ENCODE results near the gene CKAP4.

Gene CKAP4

DNA sequence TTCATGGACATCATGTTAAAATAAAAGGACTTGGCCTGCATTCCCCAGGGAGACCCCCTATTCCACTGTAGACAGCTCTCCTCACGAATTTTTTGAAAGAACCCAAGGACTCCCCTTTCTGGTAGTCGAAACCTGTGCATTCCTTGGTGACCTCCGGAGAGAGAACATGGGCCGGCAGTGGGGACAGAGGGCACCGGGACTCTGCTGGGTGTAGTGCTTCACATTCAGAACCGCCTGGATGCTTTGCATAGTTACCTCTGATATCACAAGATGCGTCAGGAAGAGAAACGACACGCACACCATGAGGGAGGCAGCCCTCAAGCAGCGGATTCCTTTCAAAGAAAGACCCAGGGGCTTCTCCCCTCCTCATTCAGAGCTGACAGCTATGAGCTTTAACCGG, 9.7 kb downstream of the CKAP4 start:
- H3K4me3 ChIP-seq (ENCODE audit: low read depth, low read length) = no peak overlapping the region
- TF ChIP-seq, protein P1, sequence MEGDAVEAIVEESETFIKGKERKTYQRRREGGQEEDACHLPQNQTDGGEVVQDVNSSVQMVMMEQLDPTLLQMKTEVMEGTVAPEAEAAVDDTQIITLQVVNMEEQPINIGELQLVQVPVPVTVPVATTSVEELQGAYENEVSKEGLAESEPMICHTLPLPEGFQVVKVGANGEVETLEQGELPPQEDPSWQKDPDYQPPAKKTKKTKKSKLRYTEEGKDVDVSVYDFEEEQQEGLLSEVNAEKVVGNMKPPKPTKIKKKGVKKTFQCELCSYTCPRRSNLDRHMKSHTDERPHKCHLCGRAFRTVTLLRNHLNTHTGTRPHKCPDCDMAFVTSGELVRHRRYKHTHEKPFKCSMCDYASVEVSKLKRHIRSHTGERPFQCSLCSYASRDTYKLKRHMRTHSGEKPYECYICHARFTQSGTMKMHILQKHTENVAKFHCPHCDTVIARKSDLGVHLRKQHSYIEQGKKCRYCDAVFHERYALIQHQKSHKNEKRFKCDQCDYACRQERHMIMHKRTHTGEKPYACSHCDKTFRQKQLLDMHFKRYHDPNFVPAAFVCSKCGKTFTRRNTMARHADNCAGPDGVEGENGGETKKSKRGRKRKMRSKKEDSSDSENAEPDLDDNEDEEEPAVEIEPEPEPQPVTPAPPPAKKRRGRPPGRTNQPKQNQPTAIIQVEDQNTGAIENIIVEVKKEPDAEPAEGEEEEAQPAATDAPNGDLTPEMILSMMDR (IDR thresholded peaks at IDR 0.05; ENCODE audit: low read depth, low read length) = no peak

DNA sequence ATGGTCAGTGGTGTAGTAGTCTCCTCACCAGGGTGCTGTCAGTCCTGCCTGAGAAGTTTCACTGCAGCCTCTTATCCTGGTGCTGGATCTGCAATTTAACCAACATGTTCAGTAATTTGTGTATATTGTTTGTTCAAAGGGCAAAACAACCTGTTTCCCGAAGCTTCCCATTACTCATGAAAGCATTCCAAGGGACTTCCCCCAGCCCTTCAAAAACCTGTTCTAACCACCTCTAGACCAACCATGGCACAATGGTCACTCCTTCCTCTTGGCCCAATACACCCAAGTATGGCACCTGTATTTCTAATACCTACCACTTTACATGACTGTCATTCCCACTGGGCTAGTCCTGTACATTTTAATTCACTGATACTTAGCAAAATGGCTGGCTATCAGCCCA, 12.1 kb downstream of the CKAP4 start:
- no peak overlapping the region for H3K4me3 ChIP-seq (ENCODE audit: low read depth, low read length)
- TF ChIP-seq, protein P1 (IDR thresholded peaks at IDR 0.05; ENCODE audit: low read depth, low read length) = no peak

DNA sequence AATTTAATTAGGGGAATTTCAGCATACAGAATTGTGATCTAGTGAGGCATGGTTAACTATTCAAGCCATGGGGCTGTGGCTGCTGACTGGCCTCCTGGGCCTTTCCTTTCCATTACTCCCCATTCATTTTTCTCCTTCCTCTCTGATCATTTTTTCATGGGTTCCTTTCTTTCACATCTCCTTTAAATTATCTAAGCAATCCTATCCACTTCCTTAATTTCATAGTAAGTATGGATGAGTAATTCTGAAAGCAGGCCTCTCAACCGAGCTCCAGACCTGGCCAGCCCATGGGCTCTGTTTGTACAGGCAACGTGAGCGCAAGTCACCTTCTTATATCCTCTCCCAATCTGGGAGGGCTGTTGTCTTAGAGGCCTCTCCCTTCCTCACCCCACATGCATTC, 13.4 kb downstream of the CKAP4 start:
- H3K4me3 ChIP-seq (ENCODE audit: low read depth, low read length) = no peak overlapping the region
- TF ChIP-seq, protein P1 (IDR thresholded peaks at IDR 0.05; ENCODE audit: low read depth, low read length) = no peak

DNA sequence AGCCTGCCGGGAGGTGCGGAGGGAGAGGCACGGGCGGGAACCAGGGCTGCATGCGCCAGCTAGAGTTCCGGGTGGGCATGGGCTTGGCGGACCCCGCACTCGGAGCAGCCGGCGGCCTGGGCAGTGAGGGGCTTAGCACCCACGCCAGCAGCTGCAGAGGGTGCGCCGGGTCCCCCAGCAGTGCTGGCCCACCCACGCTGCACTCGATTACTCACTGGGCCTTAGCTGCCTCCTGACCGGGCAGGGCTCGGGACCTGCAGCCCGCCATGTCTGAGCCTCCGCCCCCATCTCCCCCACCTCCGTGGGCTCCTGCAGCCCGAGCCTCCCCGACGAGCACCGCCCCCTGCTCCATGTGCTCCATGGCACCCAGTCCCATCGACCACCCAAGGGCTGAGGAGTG, 14.8 kb downstream of the CKAP4 start:
- TF ChIP-seq, protein P1 (IDR thresholded peaks at IDR 0.05; ENCODE audit: low read depth, low read length) = no peak
- H3K4me3 ChIP-seq (ENCODE audit: low read depth, low read length) = no peak overlapping the region

DNA sequence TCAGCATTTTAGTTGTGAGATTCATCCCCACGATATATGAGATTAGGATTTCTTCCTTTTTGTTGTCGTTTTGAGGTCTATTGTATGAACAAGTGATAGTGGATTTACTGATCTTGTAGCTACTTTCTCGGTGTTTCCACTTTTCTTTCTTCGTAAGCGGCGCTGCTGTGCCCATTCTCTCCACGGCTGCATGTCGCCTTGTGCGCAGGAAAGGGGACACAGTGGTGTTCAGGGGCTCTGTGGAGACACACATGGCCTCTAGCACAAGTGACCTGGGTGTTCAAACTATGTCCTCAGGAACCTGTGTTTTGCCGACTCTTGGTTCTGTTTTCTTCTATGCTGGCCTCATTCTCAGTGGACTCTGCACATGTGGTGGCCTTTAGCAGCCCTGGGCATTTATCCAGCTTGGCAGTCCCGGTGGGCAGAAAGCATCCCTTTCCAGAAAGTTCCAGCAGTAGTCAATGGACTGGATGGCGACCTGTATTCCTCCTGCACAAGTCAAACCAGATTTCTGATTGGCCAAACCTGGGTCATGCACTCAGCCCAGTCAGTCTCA, 18.7 kb downstream of the CKAP4 start:
- H3K4me3 ChIP-seq (ENCODE audit: low read depth, low read length) = no peak overlapping the region
- TF ChIP-seq, protein P1 (IDR thresholded peaks at IDR 0.05; ENCODE audit: low read depth, low read length) = no peak

DNA sequence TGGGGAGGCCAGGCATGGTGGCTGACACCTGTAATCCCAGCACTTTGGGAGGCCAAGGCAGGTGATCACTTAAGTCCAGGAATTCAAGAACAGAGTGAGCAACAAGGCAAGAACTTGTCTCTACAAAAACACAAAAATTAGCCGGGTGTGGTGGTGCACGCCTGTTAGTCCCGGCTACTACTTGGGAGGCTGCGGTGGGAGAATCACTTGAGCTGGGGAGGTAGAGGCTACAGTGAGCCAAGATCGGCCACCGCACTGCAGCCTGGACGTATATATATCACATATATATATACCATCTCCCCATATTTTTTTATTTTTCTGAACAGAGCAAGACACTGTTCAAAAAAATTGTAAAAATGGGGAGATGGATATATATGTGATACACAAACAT, 19.5 kb downstream of the CKAP4 start:
- TF ChIP-seq, protein P1 (IDR thresholded peaks at IDR 0.05; ENCODE audit: low read depth, low read length) = no peak
- H3K4me3 ChIP-seq (ENCODE audit: low read depth, low read length) = no peak overlapping the region

DNA sequence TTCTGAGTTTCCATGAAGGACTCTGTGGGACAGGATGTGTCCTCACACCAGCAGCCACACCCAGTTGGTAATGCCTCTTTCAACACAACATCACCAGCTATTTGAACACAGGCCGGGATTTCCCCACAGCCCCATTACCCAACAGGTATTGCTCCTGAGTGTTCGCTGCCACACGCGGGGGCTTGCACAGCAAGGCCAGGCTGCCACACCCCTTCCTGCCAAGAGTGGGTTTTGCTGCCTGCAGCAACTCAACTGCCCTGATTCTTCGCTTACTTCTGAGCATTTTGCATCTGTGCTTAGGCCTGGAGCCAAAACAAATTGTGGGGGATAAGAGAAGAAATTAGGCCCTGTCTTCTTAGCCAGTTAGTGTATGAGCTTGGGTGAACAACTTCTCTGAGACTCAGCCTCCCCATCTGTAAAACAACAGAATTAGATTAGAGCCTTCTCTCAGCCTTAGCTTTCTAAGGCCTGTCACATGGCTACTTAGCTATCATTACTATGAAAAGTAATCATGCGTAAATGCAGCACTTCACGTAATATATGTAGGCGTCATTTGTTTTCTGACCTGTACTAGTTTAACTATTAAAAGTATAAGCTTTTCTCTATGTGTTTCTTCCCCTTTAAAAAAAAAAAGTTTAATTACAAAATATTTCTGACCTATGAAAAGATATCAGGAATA, 20.0 kb downstream of the CKAP4 start:
- H3K4me3 ChIP-seq (ENCODE audit: low read depth, low read length) = no peak overlapping the region
- TF ChIP-seq, protein P1 (IDR thresholded peaks at IDR 0.05; ENCODE audit: low read depth, low read length) = no peak

Data from WI38 (cell line).